Measurements from ENCODE around the gene MYO1E.

DNA sequence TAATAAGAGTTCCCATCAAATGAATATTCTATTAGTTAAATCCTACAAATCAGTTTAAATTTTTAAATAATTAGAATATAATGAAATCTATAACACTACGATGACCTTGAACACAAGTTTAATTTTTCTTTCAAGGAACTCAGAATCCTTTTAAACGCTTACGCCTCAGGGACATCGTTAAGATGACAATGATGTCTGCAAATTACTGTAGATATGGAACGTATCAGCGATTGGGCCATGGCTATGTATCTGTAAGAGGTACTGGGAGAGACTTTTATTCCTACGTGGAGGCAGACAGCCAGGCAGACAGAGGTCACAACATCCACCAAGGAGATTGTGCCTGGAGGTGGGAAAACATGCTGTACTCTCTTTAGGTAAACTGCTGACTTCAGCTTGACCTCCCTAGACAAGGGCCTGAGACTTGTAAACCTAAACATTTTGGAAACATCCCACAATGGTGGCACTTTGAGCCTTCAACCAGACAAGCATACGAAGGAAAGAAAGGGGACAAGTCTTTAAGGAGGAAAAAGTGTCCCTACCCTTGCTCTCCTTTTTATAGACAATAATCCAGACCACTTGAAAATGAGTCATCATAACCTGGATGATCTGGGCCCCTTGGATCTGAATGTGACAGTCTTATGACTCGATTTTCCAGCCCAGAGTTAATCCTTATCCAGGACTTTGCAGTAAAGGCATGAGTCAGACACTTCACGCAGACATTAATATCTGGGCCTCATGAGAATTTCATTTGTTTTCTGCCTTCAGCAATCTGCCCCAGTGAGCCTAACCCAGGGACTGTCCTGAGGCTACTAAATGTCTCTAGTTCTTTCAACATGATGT is 172.8 kb downstream of the MYO1E start:
- TF ChIP-seq, protein P1, sequence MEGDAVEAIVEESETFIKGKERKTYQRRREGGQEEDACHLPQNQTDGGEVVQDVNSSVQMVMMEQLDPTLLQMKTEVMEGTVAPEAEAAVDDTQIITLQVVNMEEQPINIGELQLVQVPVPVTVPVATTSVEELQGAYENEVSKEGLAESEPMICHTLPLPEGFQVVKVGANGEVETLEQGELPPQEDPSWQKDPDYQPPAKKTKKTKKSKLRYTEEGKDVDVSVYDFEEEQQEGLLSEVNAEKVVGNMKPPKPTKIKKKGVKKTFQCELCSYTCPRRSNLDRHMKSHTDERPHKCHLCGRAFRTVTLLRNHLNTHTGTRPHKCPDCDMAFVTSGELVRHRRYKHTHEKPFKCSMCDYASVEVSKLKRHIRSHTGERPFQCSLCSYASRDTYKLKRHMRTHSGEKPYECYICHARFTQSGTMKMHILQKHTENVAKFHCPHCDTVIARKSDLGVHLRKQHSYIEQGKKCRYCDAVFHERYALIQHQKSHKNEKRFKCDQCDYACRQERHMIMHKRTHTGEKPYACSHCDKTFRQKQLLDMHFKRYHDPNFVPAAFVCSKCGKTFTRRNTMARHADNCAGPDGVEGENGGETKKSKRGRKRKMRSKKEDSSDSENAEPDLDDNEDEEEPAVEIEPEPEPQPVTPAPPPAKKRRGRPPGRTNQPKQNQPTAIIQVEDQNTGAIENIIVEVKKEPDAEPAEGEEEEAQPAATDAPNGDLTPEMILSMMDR (IDR thresholded peaks at IDR 0.05): no peak
- TF ChIP-seq POLR2A (IDR thresholded peaks at IDR 0.05): no peak

Measured in uterus (tissue), 2 donors.